IPS-20b (cell line): ENCODE results near the gene FOXP1.

Experiments used
- H3K27ac ChIP-seq: one replicate; pipeline ENCODE4 v1.5.1; 2013; ENCODE audit warnings: low read length
- H3K27me3 ChIP-seq: 2 replicates; pipeline ENCODE4 v1.6.1; 2013; ENCODE audit warnings: mild to moderate bottlenecking, low read length, inconsistent platforms; ENCODE audit not compliant: insufficient read depth
- H3K36me3 ChIP-seq: 2 replicates; pipeline ENCODE4 v1.6.1; 2013; ENCODE audit warnings: low read depth, mild to moderate bottlenecking, inconsistent platforms, low read length, moderate library complexity; ENCODE audit not compliant: insufficient read depth
- H3K4me1 ChIP-seq: 2 replicates; pipeline ENCODE4 v1.6.1; 2013; ENCODE audit warnings: mild to moderate bottlenecking, control low read depth, inconsistent platforms, low read length, moderate library complexity; ENCODE audit not compliant: insufficient read depth
- H3K4me3 ChIP-seq: 2 replicates; pipeline ENCODE4 v1.5.1; 2013; ENCODE audit warnings: mild to moderate bottlenecking, low read length, inconsistent platforms
- H3K9ac ChIP-seq: 2 replicates; pipeline ENCODE4 v1.6.1; 2013; ENCODE audit warnings: low read depth, mild to moderate bottlenecking, inconsistent platforms, low read length, moderate library complexity
- H3K9me3 ChIP-seq: 2 replicates; pipeline ENCODE4 v1.6.1; 2013; ENCODE audit warnings: mild to moderate bottlenecking, low read depth, low read length, inconsistent platforms; ENCODE audit not compliant: insufficient read depth

Gene FOXP1

DNA sequence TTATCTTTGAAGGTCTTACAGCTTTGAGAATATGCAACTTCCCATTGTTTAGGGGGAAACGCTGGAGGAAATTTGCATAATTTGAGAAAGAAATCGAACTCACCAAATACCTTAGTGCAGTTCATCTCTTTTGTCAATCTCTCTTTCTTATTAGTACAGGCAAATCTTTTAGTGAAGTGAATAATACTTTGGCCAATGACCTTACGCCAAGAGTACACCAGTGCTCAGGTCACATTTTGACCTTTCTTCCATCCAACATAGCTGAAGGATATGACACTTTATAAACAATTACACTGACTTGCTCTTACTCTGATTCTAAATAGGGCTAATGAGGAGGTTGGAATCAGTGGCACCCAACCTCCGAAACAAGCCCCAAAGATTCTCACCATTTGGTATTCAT lies 494.8 kb downstream of the FOXP1 start:
- Histone ChIP-seq H3K36me3 (no peaks in the 10 kb centered on the region), H3K4me1 (peaks cover 11% of the 10 kb centered on the region), H3K27ac (no peak overlapping the region), H3K9me3 (no peaks in the 10 kb centered on the region), H3K9ac (no peak overlapping the region), H3K27me3 (no peaks in the 10 kb centered on the region), H3K4me3 (no peak overlapping the region)

DNA sequence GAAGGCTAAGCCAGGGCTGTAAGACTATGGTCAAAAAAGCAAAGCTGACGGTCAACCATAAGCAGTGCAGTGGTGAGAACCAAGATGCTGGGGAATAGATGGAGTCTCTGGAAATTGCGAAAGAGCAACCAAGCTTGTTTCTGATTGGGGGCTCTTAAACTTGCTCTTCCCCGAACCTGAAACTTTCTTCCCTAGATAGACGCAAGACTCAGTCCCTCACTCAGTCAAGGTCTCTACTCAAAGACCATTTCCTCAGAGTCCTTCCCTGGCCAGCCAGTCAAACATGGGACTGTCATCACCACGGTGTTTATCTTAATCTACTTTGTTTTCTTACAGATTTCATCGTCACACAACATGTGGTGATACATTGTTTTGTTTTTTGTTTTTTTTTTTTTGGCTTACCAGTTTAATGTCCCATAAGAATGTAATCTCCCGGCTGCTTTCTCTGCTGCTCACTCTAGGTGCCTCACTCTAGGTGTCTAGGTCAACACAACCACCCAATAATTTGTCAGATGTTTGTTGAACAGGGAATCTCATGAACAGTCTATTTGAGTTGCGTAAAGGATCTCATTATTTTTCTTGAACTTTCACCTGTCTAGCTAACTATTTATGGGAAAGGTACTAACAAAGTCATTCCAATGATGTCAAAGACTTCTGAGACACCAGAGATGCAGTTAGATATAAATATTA lies 495.4 kb downstream of the FOXP1 start:
- H3K9ac ChIP-seq: no peak overlapping the region
- H3K4me3 ChIP-seq: no peak overlapping the region
- H3K9me3 ChIP-seq: no peaks in the 10 kb centered on the region
- H3K27me3 ChIP-seq: no peaks in the 10 kb centered on the region
- H3K27ac ChIP-seq: no peak overlapping the region
- H3K36me3 ChIP-seq: no peaks in the 10 kb centered on the region
- H3K4me1 ChIP-seq: peaks cover 11% of the 10 kb centered on the region

- no peak overlapping the region for H3K4me3 ChIP-seq
- peaks cover 11% of the 10 kb centered on the region for H3K4me1 ChIP-seq
- no peak overlapping the region for H3K9ac ChIP-seq
- H3K9me3 ChIP-seq: no peaks in the 10 kb centered on the region
- no peaks in the 10 kb centered on the region for H3K27me3 ChIP-seq
- H3K36me3 ChIP-seq: no peaks in the 10 kb centered on the region
- H3K27ac ChIP-seq: no peak overlapping the region
Observed at GRCh38 chr3:71087143-71088018, 496.1 kb downstream of the FOXP1 start.

DNA sequence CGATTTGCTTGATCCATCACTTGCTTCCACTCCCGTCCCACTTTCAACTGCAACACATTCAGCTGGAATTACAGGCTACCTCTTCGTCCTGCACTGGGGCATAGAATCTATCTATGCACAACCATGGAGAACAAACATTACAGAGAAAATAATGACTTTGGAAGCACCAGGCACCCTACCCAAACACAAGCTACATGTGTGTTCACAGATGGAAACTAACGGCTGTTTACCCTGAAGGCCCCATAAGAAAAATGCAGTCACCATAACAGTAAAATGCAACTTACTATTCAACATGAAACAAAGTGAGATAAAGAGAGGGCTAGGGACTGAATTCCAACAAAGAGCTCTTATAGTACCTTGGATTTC lies 496.8 kb downstream of the FOXP1 start:
- Histone ChIP-seq H3K27me3 (no peaks in the 10 kb centered on the region), H3K36me3 (no peaks in the 10 kb centered on the region), H3K4me1 (peaks cover 11% of the 10 kb centered on the region), H3K27ac (no peak overlapping the region), H3K9ac (no peak overlapping the region), H3K9me3 (no peaks in the 10 kb centered on the region), H3K4me3 (no peak overlapping the region)

DNA sequence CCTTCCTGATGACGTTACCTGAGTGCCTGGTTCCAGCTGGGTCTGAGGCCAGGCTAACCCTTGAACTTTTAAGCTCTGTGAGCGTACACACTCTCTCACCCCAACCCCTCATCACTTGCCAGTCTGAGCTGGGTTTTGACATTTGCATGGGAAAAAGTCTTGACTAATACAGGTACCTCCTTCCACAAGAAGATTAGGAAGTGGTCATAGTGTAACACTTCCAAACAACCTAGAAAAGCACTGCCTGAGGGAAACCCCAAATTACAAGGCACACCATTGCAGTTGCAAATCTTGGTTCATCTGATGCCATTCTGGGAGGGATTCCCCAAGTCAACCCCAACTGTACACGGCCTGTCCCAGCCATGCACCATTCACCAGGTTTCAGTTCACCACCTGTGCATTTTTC lies 499.8 kb downstream of the FOXP1 start:
- H3K4me1 ChIP-seq: peaks cover 26% of the 10 kb centered on the region
- H3K36me3 ChIP-seq: no peaks in the 10 kb centered on the region
- H3K9me3 ChIP-seq: no peaks in the 10 kb centered on the region
- no peak overlapping the region for H3K27ac ChIP-seq
- no peaks in the 10 kb centered on the region for H3K27me3 ChIP-seq
- H3K4me3 ChIP-seq: no peak overlapping the region
- H3K9ac ChIP-seq: no peak overlapping the region

- H3K4me1 ChIP-seq: peaks cover 27% of the 10 kb centered on the region
Observed at GRCh38 chr3:71082833-71083232, 500.7 kb downstream of the FOXP1 start.

GRCh38 chr3:71080517-71081083 lies 502.9 kb downstream of the FOXP1 start:
- no peaks in the 10 kb centered on the region for H3K27me3 ChIP-seq
- no peak overlapping the region for H3K9ac ChIP-seq
- H3K4me3 ChIP-seq: no peak overlapping the region
- no peaks in the 10 kb centered on the region for H3K36me3 ChIP-seq
- H3K27ac ChIP-seq: no peak overlapping the region
- no peaks in the 10 kb centered on the region for H3K9me3 ChIP-seq
- peaks cover 17% of the 10 kb centered on the region for H3K4me1 ChIP-seq

More at GRCh38 chr3:71082833-71083232, 500.7 kb downstream of the FOXP1 start:
- Histone ChIP-seq H3K9me3 (no peaks in the 10 kb centered on the region), H3K36me3 (no peaks in the 10 kb centered on the region), H3K4me3 (no peak overlapping the region), H3K9ac (no peak overlapping the region), H3K27ac (no peak overlapping the region), H3K27me3 (no peaks in the 10 kb centered on the region)

- Histone ChIP-seq H3K9ac (no peak overlapping the region), H3K27me3 (no peaks in the 10 kb centered on the region), H3K9me3 (no peaks in the 10 kb centered on the region)
Observed at GRCh38 chr3:71078723-71079525, 504.6 kb downstream of the FOXP1 start.

GRCh38 chr3:71078199-71078598 lies 505.3 kb downstream of the FOXP1 start:
- Histone ChIP-seq H3K4me1 (peaks cover 17% of the 10 kb centered on the region), H3K9me3 (no peaks in the 10 kb centered on the region), H3K4me3 (no peak overlapping the region), H3K27ac (no peak overlapping the region), H3K36me3 (no peaks in the 10 kb centered on the region), H3K27me3 (no peaks in the 10 kb centered on the region), H3K9ac (no peak overlapping the region)

More at GRCh38 chr3:71078723-71079525, 504.6 kb downstream of the FOXP1 start:
- Histone ChIP-seq H3K36me3 (no peaks in the 10 kb centered on the region), H3K4me1 (peaks cover 17% of the 10 kb centered on the region), H3K4me3 (no peak overlapping the region), H3K27ac (no peak overlapping the region)

- Histone ChIP-seq H3K36me3 (no peaks in the 10 kb centered on the region), H3K9ac (no peak overlapping the region), H3K4me1 (peaks cover 17% of the 10 kb centered on the region), H3K27me3 (no peaks in the 10 kb centered on the region), H3K4me3 (no peak overlapping the region), H3K27ac (no peak overlapping the region), H3K9me3 (no peaks in the 10 kb centered on the region)
Observed at GRCh38 chr3:71077070-71077469, 506.5 kb downstream of the FOXP1 start.

DNA sequence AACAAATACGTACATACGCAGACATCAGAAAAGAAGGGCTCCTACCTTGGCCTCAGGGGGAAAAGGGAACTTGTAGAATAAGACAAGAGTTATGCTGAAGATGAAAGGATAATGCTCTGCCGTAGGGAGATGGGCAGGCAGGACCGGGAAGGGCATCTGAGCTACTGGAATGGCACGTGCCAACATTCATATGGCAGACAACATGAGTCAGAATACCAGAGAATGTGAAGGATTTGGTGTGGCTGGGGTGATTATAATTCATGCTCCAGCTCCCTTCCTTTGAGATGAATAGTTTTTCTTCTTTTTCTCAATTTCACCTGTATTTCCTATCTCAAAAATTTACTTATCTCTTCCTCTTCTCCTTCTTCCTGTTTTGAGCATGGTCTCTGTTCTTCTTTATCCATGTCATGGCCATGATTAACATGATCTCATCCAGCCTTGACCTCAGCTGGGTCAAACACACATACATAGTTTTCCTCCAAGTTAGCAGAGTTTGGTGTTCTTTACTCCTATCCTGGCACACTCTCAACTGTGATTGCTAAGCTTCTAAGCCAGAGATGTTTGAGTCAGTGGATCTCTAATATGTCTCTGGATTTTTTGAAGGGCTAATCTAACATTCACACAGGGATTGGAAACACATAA lies 507.0 kb downstream of the FOXP1 start:
- Histone ChIP-seq H3K36me3 (no peaks in the 10 kb centered on the region), H3K4me1 (peaks cover 17% of the 10 kb centered on the region), H3K9me3 (no peaks in the 10 kb centered on the region), H3K9ac (no peak overlapping the region), H3K4me3 (no peak overlapping the region), H3K27ac (no peak overlapping the region), H3K27me3 (no peaks in the 10 kb centered on the region)
